ENCODE measurements around the gene DDX51. TPM values are rescaled to one million over a fixed set of nuclear protein-coding genes. Genes with fewer than 3 reads are reported as not detected.

The DDX51 gene
- total RNA-seq, 2 donors from 2014 or later, result 16.1 to 27.4 TPM

DNA sequence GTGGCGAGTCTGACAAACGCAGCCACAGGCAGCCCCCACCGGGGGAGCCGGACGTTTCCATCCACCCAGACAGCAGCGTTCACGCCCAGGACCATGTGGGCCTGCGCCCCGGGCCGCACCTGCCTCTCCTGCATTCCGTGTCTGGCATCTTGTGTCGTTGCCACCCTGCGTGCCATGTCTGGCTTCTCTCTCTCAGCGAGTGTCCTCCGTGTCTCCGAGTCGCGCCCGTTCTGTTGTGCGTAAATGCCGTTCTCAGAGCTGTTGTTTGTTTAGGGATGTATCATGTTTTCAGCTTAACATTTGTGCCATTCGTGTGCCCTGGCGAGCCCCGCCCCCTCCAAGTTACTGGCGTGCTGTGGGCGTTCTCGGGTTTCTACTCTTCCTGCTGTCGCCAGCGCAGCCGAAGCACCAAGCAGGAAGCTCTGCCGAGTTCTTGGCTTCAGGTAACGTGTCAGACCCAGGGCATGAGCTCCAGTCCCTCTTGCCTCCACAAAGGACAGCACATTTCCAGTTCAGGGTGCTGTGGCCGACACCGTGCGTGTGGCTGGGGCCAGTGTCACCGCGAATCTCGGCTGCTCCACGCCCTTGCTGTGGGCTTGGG is 34.8 kb upstream of the DDX51 start:
- no peak for DNase-seq
- Histone ChIP-seq H3K36me3 (replicated peaks in 1 of 2; ENCODE audit: insufficient read depth in 1 of 2, low read depth in 2 of 2) (no peaks in the 10 kb centered on the region), H3K4me3 (no peak overlapping the region), H3K27me3 (no peaks in the 10 kb centered on the region), H3K9me3 (no peaks in the 10 kb centered on the region), H3K27ac (no peak overlapping the region), H3K4me1 (no peaks in the 10 kb centered on the region)
- TF ChIP-seq POLR2A (IDR thresholded peaks at IDR 0.05), result no peak
- TF ChIP-seq, protein P1, sequence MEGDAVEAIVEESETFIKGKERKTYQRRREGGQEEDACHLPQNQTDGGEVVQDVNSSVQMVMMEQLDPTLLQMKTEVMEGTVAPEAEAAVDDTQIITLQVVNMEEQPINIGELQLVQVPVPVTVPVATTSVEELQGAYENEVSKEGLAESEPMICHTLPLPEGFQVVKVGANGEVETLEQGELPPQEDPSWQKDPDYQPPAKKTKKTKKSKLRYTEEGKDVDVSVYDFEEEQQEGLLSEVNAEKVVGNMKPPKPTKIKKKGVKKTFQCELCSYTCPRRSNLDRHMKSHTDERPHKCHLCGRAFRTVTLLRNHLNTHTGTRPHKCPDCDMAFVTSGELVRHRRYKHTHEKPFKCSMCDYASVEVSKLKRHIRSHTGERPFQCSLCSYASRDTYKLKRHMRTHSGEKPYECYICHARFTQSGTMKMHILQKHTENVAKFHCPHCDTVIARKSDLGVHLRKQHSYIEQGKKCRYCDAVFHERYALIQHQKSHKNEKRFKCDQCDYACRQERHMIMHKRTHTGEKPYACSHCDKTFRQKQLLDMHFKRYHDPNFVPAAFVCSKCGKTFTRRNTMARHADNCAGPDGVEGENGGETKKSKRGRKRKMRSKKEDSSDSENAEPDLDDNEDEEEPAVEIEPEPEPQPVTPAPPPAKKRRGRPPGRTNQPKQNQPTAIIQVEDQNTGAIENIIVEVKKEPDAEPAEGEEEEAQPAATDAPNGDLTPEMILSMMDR (IDR thresholded peaks at IDR 0.05), result no peak
- intact Hi-C loops (cut with DNase I), result no loop called here
- 55 to 60% methylated on average over 27 to 39 of the region's 39 CpGs for WGBS, 2 donors
- no peak for ATAC-seq

DNA sequence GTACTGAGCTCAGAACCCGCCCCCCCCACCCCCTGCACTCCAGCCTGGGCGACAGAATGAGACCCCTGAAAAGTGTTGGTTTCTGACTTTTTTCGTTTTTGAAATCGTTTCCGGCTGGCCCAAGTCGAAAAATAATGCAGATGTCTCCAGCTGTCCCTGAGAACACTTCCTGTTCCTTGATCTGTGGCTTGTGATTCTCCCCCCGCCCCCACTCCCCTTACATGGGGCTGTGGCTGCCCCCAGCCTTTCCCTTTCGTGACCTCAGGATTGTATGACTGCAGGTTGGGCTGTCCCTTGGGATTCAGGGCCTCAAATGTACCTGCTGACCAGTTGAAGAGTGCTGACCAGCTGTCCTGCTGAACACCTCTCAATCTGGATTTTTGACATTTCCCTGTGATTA is 34.2 kb upstream of the DDX51 start:
- H3K9me3 ChIP-seq, result no peaks in the 10 kb centered on the region
- no peaks in the 10 kb centered on the region for H3K4me1 ChIP-seq
- DNase-seq (no peak), ATAC-seq (no peak)
- intact Hi-C loops (cut with DNase I), result no loop called here
- no peaks in the 10 kb centered on the region for H3K27me3 ChIP-seq
- no peak overlapping the region for H3K4me3 ChIP-seq
- no peaks in the 10 kb centered on the region for H3K36me3 ChIP-seq (replicated peaks in 1 of 2; ENCODE audit: insufficient read depth in 1 of 2, low read depth in 2 of 2)
- no peak for TF ChIP-seq POLR2A (IDR thresholded peaks at IDR 0.05)
- TF ChIP-seq, protein P1 (IDR thresholded peaks at IDR 0.05), result no peak
- no peak overlapping the region for H3K27ac ChIP-seq
- WGBS, 2 donors, result 22 to 48% methylated on average over 8 of the region's 8 CpGs

DNA sequence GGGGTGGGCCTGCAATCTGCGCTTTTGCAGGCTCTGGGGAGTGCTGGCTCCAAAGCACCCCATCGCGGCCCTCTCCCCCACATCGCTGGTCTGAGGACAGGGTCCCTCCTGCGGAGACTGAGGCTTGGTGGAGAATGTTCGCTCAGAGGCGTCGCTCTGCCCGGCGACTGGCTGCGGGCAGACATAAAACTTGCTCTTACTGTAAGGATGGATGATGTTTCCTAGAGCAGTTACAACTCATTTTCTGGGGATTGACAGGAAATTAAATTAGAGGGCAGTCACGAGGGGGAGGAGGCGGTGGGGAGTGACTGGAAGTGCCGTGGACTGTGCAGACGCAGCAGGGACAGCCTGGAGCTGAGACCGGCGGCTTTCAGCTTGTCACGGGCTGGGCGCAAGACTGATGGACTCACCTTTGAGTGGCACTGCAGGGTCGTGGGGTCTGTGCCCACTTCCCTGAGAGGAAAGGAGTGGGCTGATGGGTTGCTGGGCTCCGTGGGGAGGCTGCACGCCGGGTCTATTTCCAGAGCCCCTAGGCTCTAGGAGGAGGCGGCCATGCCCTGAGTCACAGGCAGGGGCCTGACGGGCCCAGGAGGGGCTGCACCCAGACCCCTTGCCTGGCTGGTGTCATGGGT is 32.9 kb upstream of the DDX51 start:
- DNase-seq (no peak), ATAC-seq (no peak)
- Histone ChIP-seq H3K36me3 (replicated peaks in 1 of 2; ENCODE audit: insufficient read depth in 1 of 2, low read depth in 2 of 2) (no peaks in the 10 kb centered on the region), H3K27ac (no peak overlapping the region), H3K27me3 (no peaks in the 10 kb centered on the region), H3K4me1 (no peaks in the 10 kb centered on the region), H3K9me3 (no peaks in the 10 kb centered on the region), H3K4me3 (no peak overlapping the region)
- TF ChIP-seq POLR2A (IDR thresholded peaks at IDR 0.05), result no peak
- TF ChIP-seq, protein P1 (IDR thresholded peaks at IDR 0.05), result no peak
- intact Hi-C loops (cut with DNase I), result no loop called here
- 62 to 66% methylated on average over 14 to 25 of the region's 25 CpGs for WGBS, 2 donors

DNA sequence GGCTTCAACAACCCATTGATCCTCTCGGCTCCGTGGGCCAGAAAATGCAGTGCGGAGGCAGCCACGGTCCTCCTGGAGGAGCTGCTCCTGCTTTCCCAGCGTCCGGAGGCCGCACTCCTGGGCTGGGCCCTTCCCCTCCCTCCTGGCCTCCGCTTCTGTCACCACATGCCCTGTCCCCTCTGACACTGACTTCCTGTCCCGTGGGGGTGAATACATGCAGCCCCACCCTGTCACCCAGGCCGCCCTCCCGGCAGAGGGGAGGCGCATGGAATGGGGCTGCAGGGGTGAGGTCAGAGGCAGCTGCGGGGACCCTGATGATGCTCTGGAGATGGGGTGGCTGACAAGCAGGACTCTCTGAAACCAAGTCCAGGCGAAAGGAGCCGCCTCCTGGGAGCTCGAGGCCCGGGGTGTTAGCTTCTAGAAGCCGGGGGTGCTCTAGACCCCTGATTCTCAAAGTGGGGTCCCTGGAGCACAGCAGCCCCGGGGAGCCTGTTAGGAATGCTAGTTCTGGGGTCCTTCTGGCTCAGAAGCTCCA is 32.3 kb upstream of the DDX51 start:
- H3K27me3 ChIP-seq, result peaks cover 0 to 3% of the 10 kb centered on the region in 2 donors
- DNase-seq, result no peak

More for the DNA sequence above, 32.3 kb upstream of the DDX51 start:
- intact Hi-C loops (cut with DNase I), result no loop called here
- no peaks in the 10 kb centered on the region for H3K4me1 ChIP-seq
- H3K36me3 ChIP-seq (replicated peaks in 1 of 2; ENCODE audit: insufficient read depth in 1 of 2, low read depth in 2 of 2), result no peaks in the 10 kb centered on the region
- no peak for ATAC-seq
- TF ChIP-seq, protein P1 (IDR thresholded peaks at IDR 0.05), result no peak
- no peak for TF ChIP-seq POLR2A (IDR thresholded peaks at IDR 0.05)
- no peak overlapping the region for H3K4me3 ChIP-seq
- H3K27ac ChIP-seq, result no peak overlapping the region
- WGBS, 2 donors, result 46 to 53% methylated on average over 13 of the region's 19 CpGs
- H3K9me3 ChIP-seq, result no peaks in the 10 kb centered on the region
